Fibroblast of lung (primary cell): ENCODE results near the gene KAT2B. TPM values are rescaled to one million over a fixed set of nuclear protein-coding genes. Genes with fewer than 3 reads are reported as not detected.

ENCODE experiments used
- DNase-seq, 2 donors: peaks; one replicate each; pipeline versions ENCODE4 v3.0.0 to v3.0.0-alpha.2; 2010; ENCODE audit warnings: low read depth in 2 of 2
- H2AFZ ChIP-seq: 2 replicates; pipeline ENCODE4 v1.5.1; 2012; ENCODE audit warnings: low read length, control low read depth, inconsistent platforms
- H3K27ac ChIP-seq: 2 replicates; pipeline ENCODE4 v1.5.1; 2011; ENCODE audit warnings: low read length, control low read depth; ENCODE audit not compliant: insufficient read depth
- H3K27me3 ChIP-seq: 2 replicates; pipeline ENCODE4 v1.5.1; 2011; ENCODE audit warnings: mild to moderate bottlenecking, low read length; ENCODE audit not compliant: control insufficient read depth, insufficient read depth
- H3K36me3 ChIP-seq: 2 replicates; pipeline ENCODE4 v1.5.1; 2011; ENCODE audit warnings: low read length; ENCODE audit not compliant: control insufficient read depth, insufficient read depth
- H3K4me1 ChIP-seq: 2 replicates; pipeline ENCODE4 v1.5.1; 2011; ENCODE audit warnings: low read length; ENCODE audit not compliant: control insufficient read depth, insufficient read depth; ENCODE audit errors: extremely low read depth
- H3K4me2 ChIP-seq: 2 replicates; pipeline ENCODE4 v1.5.1; 2011; ENCODE audit warnings: low read length, control low read depth; ENCODE audit not compliant: insufficient read depth; ENCODE audit errors: extremely low read depth
- H3K4me3 ChIP-seq, 4 experiments: fragments of 200-600 bp in 1 of 4; sonication (generic) in 1 of 4; replicated peaks in 1 of 4; 2 replicates each; pipeline ENCODE4 v1.5.1; 2011 to 2016; ENCODE audit warnings: low read length in 4 of 4, low read depth in 3 of 4, mild to moderate bottlenecking in 3 of 4, control low read depth in 2 of 4, inconsistent platforms in 1 of 4, mixed read lengths in 1 of 4; ENCODE audit not compliant: insufficient read depth in 1 of 4; ENCODE audit errors: control extremely low read depth in 1 of 4
- H3K79me2 ChIP-seq: 2 replicates; pipeline ENCODE4 v1.5.1; 2012; ENCODE audit warnings: mild to moderate bottlenecking, low read length, inconsistent platforms; ENCODE audit not compliant: control insufficient read depth, insufficient read depth
- H3K9ac ChIP-seq: 2 replicates; pipeline ENCODE4 v1.5.1; 2011; ENCODE audit warnings: mild to moderate bottlenecking, low read length, control low read depth; ENCODE audit not compliant: insufficient read depth
- H3K9me3 ChIP-seq: 2 replicates; pipeline ENCODE4 v1.5.1; 2012; ENCODE audit warnings: low read depth, low read length; ENCODE audit not compliant: control insufficient read depth, insufficient read depth
- H4K20me1 ChIP-seq: 2 replicates; pipeline ENCODE4 v1.5.1; 2011; ENCODE audit warnings: low read length; ENCODE audit not compliant: control insufficient read depth, insufficient read depth; ENCODE audit errors: extremely low read depth
- CTCF ChIP-seq, 2 donors: IDR thresholded peaks in 1 of 2; conservative IDR thresholded peaks in 1 of 2; 1 replicate in 1 of 2; 2 replicates in 1 of 2; pipeline ENCODE4 v1.5.1; 2011 to 2012; ENCODE audit warnings: low read length in 2 of 2, control low read depth in 1 of 2, inconsistent platforms in 1 of 2, low read depth in 1 of 2, mild to moderate bottlenecking in 1 of 2
- EZH2 ChIP-seq: IDR thresholded peaks from 2 replicates; pipeline ENCODE4 v1.5.1; 2012; ENCODE audit warnings: low read length, control low read depth, mild to moderate bottlenecking; ENCODE audit errors: missing control alignments
- polyA plus RNA-seq, 2 donors: library from polyadenylated mRNA; depleted of rRNA in 1 of 2; stranded (reverse) in 1 of 2; unstranded in 1 of 2; fragments of >200 nt; gene quantifications; 2 replicates each; pipeline ENCODE4 v1.2.1, GENCODE V29; 2011 to 2012; ENCODE audit warnings: missing spikeins in 1 of 2
- total RNA-seq: library from RNA; depleted of rRNA; stranded (reverse); fragments of >200 nt; gene quantifications from 2 replicates; pipeline ENCODE4 v1.2.1, GENCODE V29; 2014

The KAT2B gene
- total and polyA plus RNA-seq, 2 donors (not counting 1 experiment from before 2014, with no cell fraction given): 9.1 to 14.7 TPM

GRCh38 chr3:20055020-20055775 lies 15.0 kb downstream of the KAT2B start:
- peaks cover 3% of the 10 kb centered on the region for H3K4me1 ChIP-seq
- H3K9me3 ChIP-seq: no peaks in the 10 kb centered on the region
- no peak overlapping the region for H3K4me2 ChIP-seq
- TF ChIP-seq EZH2: no peak
- no peak for TF ChIP-seq CTCF (conservative IDR thresholded peaks at IDR 0.05 in 1 of 2, IDR thresholded peaks at IDR 0.05 in 1 of 2; ENCODE audit: low read depth in 1 of 2, low read length in 2 of 2)
- no peak overlapping the region for H3K9ac ChIP-seq
- no peaks in the 10 kb centered on the region for H3K36me3 ChIP-seq
- H3K27ac ChIP-seq: no peak overlapping the region
- no peaks in the 10 kb centered on the region for H4K20me1 ChIP-seq
- no peak for DNase-seq
- H3K4me3 ChIP-seq: no peak overlapping the region
- no peaks in the 10 kb centered on the region for H3K27me3 ChIP-seq
- H3K79me2 ChIP-seq: no peaks in the 10 kb centered on the region
- H2AFZ ChIP-seq: no peak overlapping the region

DNA sequence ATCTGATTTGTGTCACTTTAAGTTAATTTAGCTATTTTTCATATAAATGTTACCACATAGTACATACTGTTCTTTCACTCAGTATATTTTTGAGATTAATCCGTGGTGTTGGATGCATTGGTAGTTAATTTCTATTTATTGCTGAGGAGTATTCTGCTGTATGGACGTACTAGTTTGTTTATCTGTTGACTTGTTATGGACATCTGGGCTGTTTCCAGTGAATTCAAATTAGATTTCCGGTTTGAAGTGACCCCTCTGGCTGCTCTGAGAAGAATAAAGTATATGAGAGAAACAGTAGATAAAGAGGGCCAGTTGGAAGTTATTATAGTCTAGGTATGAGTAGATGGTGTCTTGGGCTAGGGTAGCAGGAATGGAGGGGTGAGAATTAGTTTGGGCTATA lies 15.6 kb downstream of the KAT2B start:
- Histone ChIP-seq H3K27me3 (no peaks in the 10 kb centered on the region), H3K27ac (no peak overlapping the region), H2AFZ (no peak overlapping the region), H3K4me1 (peaks cover 3% of the 10 kb centered on the region), H3K79me2 (no peaks in the 10 kb centered on the region), H3K36me3 (no peaks in the 10 kb centered on the region), H3K4me3 (no peak overlapping the region), H3K9ac (no peak overlapping the region), H4K20me1 (no peaks in the 10 kb centered on the region), H3K9me3 (no peaks in the 10 kb centered on the region), H3K4me2 (no peak overlapping the region)
- TF ChIP-seq CTCF (conservative IDR thresholded peaks at IDR 0.05 in 1 of 2, IDR thresholded peaks at IDR 0.05 in 1 of 2; ENCODE audit: low read depth in 1 of 2, low read length in 2 of 2) (no peak), EZH2 (no peak)
- DNase-seq: no peak

GRCh38 chr3:20056725-20057611 lies 16.7 kb downstream of the KAT2B start:
- no peak overlapping the region for H2AFZ ChIP-seq
- no peaks in the 10 kb centered on the region for H4K20me1 ChIP-seq
- no peak overlapping the region for H3K9ac ChIP-seq
- no peaks in the 10 kb centered on the region for H3K79me2 ChIP-seq
- H3K4me2 ChIP-seq: no peak overlapping the region
- TF ChIP-seq EZH2 (no peak), CTCF (conservative IDR thresholded peaks at IDR 0.05 in 1 of 2, IDR thresholded peaks at IDR 0.05 in 1 of 2; ENCODE audit: low read depth in 1 of 2, low read length in 2 of 2) (no peak)
- no peaks in the 10 kb centered on the region for H3K36me3 ChIP-seq
- H3K4me3 ChIP-seq: no peak overlapping the region
- no peaks in the 10 kb centered on the region for H3K27me3 ChIP-seq
- peak; percentile 69 to 75 for DNase-seq
- H3K27ac ChIP-seq: peak overlapping the region; percentile 43
- no peaks in the 10 kb centered on the region for H3K9me3 ChIP-seq
- peaks cover 3% of the 10 kb centered on the region for H3K4me1 ChIP-seq
